B cell (primary cell): ENCODE measurements around the gene NASP. TPM values are rescaled to one million over a fixed set of nuclear protein-coding genes. Genes with fewer than 3 reads are reported as not detected.

Experiments
- ATAC-seq: fragments of 200-7000 bp; cut with Tn5 transposase; one replicate; pipeline ENCODE4 v1.10.0; 2021; ENCODE audit warnings: low read depth, mild to moderate bottlenecking, moderate number of reproducible peaks, moderate library complexity
- CTCF ChIA-PET: fragments of 350-600 bp; sonication (Branson Sonifier 250); formaldehyde crosslinking; loops from one replicate; lab custom pipeline; 2021; ENCODE audit warnings: antibody characterized with exemption, inconsistent platforms; lab: Charles Lee
- POLR2A ChIA-PET: fragments of 350-600 bp; sonication (Branson Sonifier 250); formaldehyde crosslinking; loops from one replicate; lab custom pipeline; 2021; ENCODE audit warnings: antibody characterized with exemption; lab: Charles Lee
- DNase-seq: peaks from one replicate; pipeline ENCODE4 v3.0.0; 2013
- H2AFZ ChIP-seq: 2 replicates; pipeline ENCODE4 v1.6.1; 2012; ENCODE audit warnings: mild to moderate bottlenecking, low read depth, low read length; ENCODE audit not compliant: insufficient read depth, poor library complexity, severe bottlenecking
- H3K27ac ChIP-seq, 2 donors: 1 replicate in 1 of 2; 2 replicates in 1 of 2; pipeline ENCODE4 v1.5.1; 2012 to 2013; ENCODE audit warnings: low read length in 2 of 2, mild to moderate bottlenecking in 2 of 2, moderate library complexity in 1 of 2
- H3K27me3 ChIP-seq, 4 experiments: fragments of 200-600 bp in 1 of 4; sonication (generic) in 1 of 4; replicated peaks in 1 of 4; 1 replicate in 2 of 4; 2 replicates in 2 of 4; pipeline versions ENCODE4 v1.6.1 to v1.7.0; 2013 to 2016; ENCODE audit warnings: low read length in 3 of 4, mild to moderate bottlenecking in 2 of 4, mixed read lengths in 1 of 4, moderate library complexity in 1 of 4; ENCODE audit not compliant: insufficient read depth in 4 of 4, control insufficient read depth in 3 of 4; ENCODE audit errors: control extremely low read depth in 1 of 4
- H3K36me3 ChIP-seq, 2 experiments: replicated peaks in 1 of 2; 1 replicate in 1 of 2; 2 replicates in 1 of 2; pipeline versions ENCODE4 v1.6.1 to v1.7.1; 2013; ENCODE audit warnings: low read length in 1 of 2; ENCODE audit not compliant: insufficient read depth in 2 of 2, control insufficient read depth in 1 of 2; ENCODE audit errors: control extremely low read depth in 1 of 2, extremely low read depth in 1 of 2
- H3K4me1 ChIP-seq, 2 donors: fragments of 200-600 bp in 1 of 2; sonication (generic) in 1 of 2; 1 replicate in 1 of 2; 2 replicates in 1 of 2; pipeline versions ENCODE4 v1.5.1 to v1.6.1; 2013 to 2017; ENCODE audit warnings: low read length in 2 of 2; ENCODE audit not compliant: control insufficient read depth in 2 of 2, insufficient read depth in 2 of 2
- H3K4me2 ChIP-seq: replicated peaks from 2 replicates; pipeline ENCODE3; 2012; ENCODE audit warnings: mild to moderate bottlenecking, low read depth, low read length; ENCODE audit not compliant: poor library complexity, severe bottlenecking
- H3K4me3 ChIP-seq, 5 experiments: fragments of 200-600 bp in 1 of 5; sonication (generic) in 1 of 5; 1 replicate in 3 of 5; 2 replicates in 2 of 5; pipeline versions ENCODE4 v1.5.1 to v1.7.0; 2011 to 2016; ENCODE audit warnings: low read length in 4 of 5, mild to moderate bottlenecking in 4 of 5, low read depth in 2 of 5, control low read depth in 1 of 5, moderate library complexity in 1 of 5; ENCODE audit not compliant: insufficient read depth in 1 of 5; ENCODE audit errors: control extremely low read depth in 1 of 5, extremely low read depth in 1 of 5
- H3K79me2 ChIP-seq: fragments of 200-600 bp; sonication (generic); one replicate; pipeline ENCODE4 v1.6.0; 2016; ENCODE audit warnings: low read length; ENCODE audit not compliant: control insufficient read depth, insufficient read depth
- H3K9ac ChIP-seq: fragments of 200-600 bp; sonication (generic); 2 replicates; pipeline ENCODE4 v1.6.1; 2017; ENCODE audit warnings: mild to moderate bottlenecking, low read length, moderate library complexity
- H3K9me3 ChIP-seq, 3 donors: one replicate each; pipeline versions ENCODE4 v1.6.1 to v1.7.1; 2013; ENCODE audit warnings: low read length in 2 of 3; ENCODE audit not compliant: control insufficient read depth in 2 of 3, insufficient read depth in 1 of 3; ENCODE audit errors: control extremely low read depth in 1 of 3
- H4K20me1 ChIP-seq: 2 replicates; pipeline ENCODE4 v1.6.0; 2012; ENCODE audit warnings: mild to moderate bottlenecking, low read length; ENCODE audit not compliant: insufficient read depth, control insufficient read depth, poor library complexity, severe bottlenecking
- H3K27ac Mint-ChIP-seq: one replicate; pipeline ENCODE4 v1.8.0; 2021; ENCODE audit warnings: mixed read lengths
- H3K27me3 Mint-ChIP-seq: one replicate; pipeline ENCODE4 v1.8.0; 2021; ENCODE audit warnings: mixed read lengths
- H3K4me1 Mint-ChIP-seq: one replicate; pipeline ENCODE4 v1.8.0; 2021; ENCODE audit warnings: mixed read lengths
- H3K4me3 Mint-ChIP-seq: one replicate; pipeline ENCODE4 v1.8.0; 2021; ENCODE audit warnings: mixed read lengths
- H3K9me3 Mint-ChIP-seq: one replicate; pipeline ENCODE4 v1.8.0; 2022; ENCODE audit warnings: mixed read lengths; ENCODE audit not compliant: insufficient read depth
- EZH2 ChIP-seq: IDR thresholded peaks from 2 replicates; pipeline ENCODE4 v1.6.1; 2012; ENCODE audit warnings: borderline replicate concordance, low read depth, mild to moderate bottlenecking, moderate library complexity, low read length; ENCODE audit not compliant: insufficient read depth, poor library complexity, severe bottlenecking
- WGBS: methylation state at CpG from one replicate; pipeline ENCODE4 v1.1.5; 2013; ENCODE audit warnings: missing lambda C conversion rate; ENCODE audit not compliant: insufficient coverage; 5-methylcytosine and 5-hydroxymethylcytosine counted together
- intact Hi-C: fragments of 100-400 bp; cut with micrococcal nuclease; formaldehyde crosslinking; loops from one replicate; pipeline ENCODE4 v1.10.0; 2022
- polyA plus RNA-seq: library from polyadenylated mRNA; depleted of rRNA; stranded (reverse); fragments of >200 nt; gene quantifications from 2 replicates; pipeline ENCODE4 v1.2.3, GENCODE V29; 2012
- total RNA-seq, 2 donors: library from RNA; stranded (reverse); fragments of 120-200 nt in 1 of 2; gene quantifications; 1 replicate in 1 of 2; 2 replicates in 1 of 2; pipeline versions ENCODE4 v1.2.3 to v1.2.4, GENCODE V29; 2013 to 2022
- TF ChIP-seq, protein P1 (sequence below): fragments of 200-600 bp; IDR thresholded peaks from one replicate; pipeline ENCODE4 v1.8.0; 2022; ENCODE audit warnings: antibody characterized with exemption, mild to moderate bottlenecking

The NASP gene
- total and polyA plus RNA-seq, 2 donors (not counting 1 experiment from before 2014, with no cell fraction given), result 61.0 to 151 TPM

DNA sequence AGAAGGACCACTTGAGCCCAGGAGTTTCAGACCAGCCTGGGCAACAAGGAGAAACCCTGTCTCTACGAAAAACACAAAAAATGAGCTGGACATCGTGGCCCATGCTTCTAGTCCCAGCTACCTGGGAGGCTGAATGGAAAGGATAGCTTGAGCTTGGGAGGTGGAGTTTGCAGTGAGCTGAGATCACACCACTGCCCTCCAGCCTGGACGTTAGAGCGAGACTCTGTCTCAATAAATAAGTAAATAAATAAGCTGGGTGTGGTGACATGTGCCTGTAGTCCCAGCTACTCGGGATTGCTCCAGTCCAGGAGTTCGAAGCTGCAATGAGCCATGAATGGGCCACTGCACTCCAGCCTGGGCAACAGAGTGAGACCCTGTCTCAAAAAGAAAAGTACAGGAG lies 29.6 kb upstream of the NASP start:
- Mint-ChIP-seq H3K9me3 (no peaks in the 10 kb centered on the region), H3K4me1 (peaks cover 29% of the 10 kb centered on the region), H3K4me3 (no peak overlapping the region), H3K27ac (no peak overlapping the region), H3K27me3 (no peaks in the 10 kb centered on the region)
- Histone ChIP-seq H3K36me3 (peaks cover 7 to 23% of the 10 kb centered on the region in 2 experiments), H3K4me3 (no peak overlapping the region), H3K9me3 (no peaks in the 10 kb centered on the region), H3K27me3 (no peaks in the 10 kb centered on the region), H3K79me2 (peaks cover 74% of the 10 kb centered on the region), H4K20me1 (peaks cover 13% of the 10 kb centered on the region), H3K4me1 (peaks cover 18 to 22% of the 10 kb centered on the region in 2 donors), H2AFZ (no peak overlapping the region), H3K9ac (no peak overlapping the region), H3K4me2 (no peak overlapping the region), H3K27ac (no peak overlapping the region)
- TF ChIP-seq, protein P1, sequence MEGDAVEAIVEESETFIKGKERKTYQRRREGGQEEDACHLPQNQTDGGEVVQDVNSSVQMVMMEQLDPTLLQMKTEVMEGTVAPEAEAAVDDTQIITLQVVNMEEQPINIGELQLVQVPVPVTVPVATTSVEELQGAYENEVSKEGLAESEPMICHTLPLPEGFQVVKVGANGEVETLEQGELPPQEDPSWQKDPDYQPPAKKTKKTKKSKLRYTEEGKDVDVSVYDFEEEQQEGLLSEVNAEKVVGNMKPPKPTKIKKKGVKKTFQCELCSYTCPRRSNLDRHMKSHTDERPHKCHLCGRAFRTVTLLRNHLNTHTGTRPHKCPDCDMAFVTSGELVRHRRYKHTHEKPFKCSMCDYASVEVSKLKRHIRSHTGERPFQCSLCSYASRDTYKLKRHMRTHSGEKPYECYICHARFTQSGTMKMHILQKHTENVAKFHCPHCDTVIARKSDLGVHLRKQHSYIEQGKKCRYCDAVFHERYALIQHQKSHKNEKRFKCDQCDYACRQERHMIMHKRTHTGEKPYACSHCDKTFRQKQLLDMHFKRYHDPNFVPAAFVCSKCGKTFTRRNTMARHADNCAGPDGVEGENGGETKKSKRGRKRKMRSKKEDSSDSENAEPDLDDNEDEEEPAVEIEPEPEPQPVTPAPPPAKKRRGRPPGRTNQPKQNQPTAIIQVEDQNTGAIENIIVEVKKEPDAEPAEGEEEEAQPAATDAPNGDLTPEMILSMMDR, result no peak
- TF ChIP-seq EZH2, result no peak
- intact Hi-C loops, result no loop called here
- DNase-seq (no peak), ATAC-seq (no peak)
- CTCF ChIA-PET, result interaction anchor here (0.5 to 2.5 kb wide), 5 partner anchors 9 to 193 kb away, joined by 3 to 12 read pairs (median 3); no protein-coding TSS in a partner anchor
- POLR2A ChIA-PET, result interaction anchor here (0.6 kb wide), 1 partner anchor 10 kb away, joined by 5 read pairs; no protein-coding TSS in a partner anchor
- 92% methylated on average over 4 of the region's 6 CpGs for WGBS

DNA sequence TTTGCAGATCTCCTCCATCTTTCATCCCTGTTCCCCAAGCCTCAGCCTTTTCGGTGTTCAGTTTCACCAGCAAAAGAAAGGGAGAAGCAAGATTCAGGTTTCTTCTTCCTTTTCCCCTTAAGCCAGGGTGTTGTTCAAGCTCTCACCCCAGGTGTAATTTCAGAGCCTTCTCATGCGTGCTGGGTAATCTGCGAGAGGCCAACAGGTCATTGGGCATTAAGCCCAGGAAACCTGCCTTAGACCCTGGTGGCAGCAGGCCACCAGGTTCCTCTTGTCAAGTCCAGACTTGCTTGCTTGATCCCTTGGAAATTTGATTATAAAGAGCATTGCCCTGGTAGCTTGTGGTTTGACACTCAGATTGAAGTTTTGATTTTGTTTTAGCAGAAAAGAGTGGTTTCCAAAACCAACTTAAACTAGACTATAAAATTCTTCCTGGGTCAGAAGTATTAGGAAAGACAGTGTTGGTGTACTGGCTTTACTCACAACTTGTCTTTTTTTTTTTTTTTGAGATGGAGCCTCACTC lies 26.4 kb upstream of the NASP start:
- ATAC-seq (no peak), DNase-seq (no peak)
- H4K20me1 ChIP-seq, result peaks cover 13% of the 10 kb centered on the region
- Mint-ChIP-seq H3K4me3 (no peak overlapping the region), H3K27me3 (no peaks in the 10 kb centered on the region), H3K9me3 (no peaks in the 10 kb centered on the region), H3K4me1 (peaks cover 11% of the 10 kb centered on the region), H3K27ac (peak overlapping the region; percentile 50)
- TF ChIP-seq EZH2, result no peak
- TF ChIP-seq, protein P1, result no peak
- 83% methylated on average over 3 of the region's 3 CpGs for WGBS
- no peak overlapping the region for H3K4me2 ChIP-seq
- H3K9ac ChIP-seq, result no peak overlapping the region
- POLR2A ChIA-PET, result interaction anchor here (0.6 to 0.7 kb wide), 2 partner anchors 68 to 126 kb away, joined by 8 to 10 read pairs; no protein-coding TSS in a partner anchor
- H3K4me3 ChIP-seq, result no peak overlapping the region
- H3K27me3 ChIP-seq, result no peaks in the 10 kb centered on the region
- peaks cover under 1 to 2% of the 10 kb centered on the region in 2 donors for H3K4me1 ChIP-seq
- H3K36me3 ChIP-seq, result peaks cover 7 to 36% of the 10 kb centered on the region in 2 experiments
- intact Hi-C loops, result no loop called here
- no peaks in the 10 kb centered on the region for H3K9me3 ChIP-seq
- peaks cover 79% of the 10 kb centered on the region for H3K79me2 ChIP-seq
- H2AFZ ChIP-seq, result no peak overlapping the region
- peak overlapping the region in 1 of 2 donors; percentile 34 for H3K27ac ChIP-seq
- CTCF ChIA-PET, result interaction anchor here (0.6 to 3.4 kb wide), 5 partner anchors 10 to 46 kb away, joined by 3 to 25 read pairs (median 4); no protein-coding TSS in a partner anchor
